Testis (tissue), 2 donors: Measurements from ENCODE around the gene NTM.

Source experiments
- CTCF ChIP-seq, 3 experiments: fragments of 450-650 bp in 2 of 3; fragments of 200-600 bp in 1 of 3; sonication (generic) in 1 of 3; IDR thresholded peaks; one replicate each; pipeline ENCODE4 v1.5.1; 2016 to 2019; ENCODE audit warnings: antibody characterized with exemption in 3 of 3, mild to moderate bottlenecking in 2 of 3, moderate library complexity in 1 of 3
- POLR2A ChIP-seq: fragments of 450-650 bp; IDR thresholded peaks from one replicate; pipeline ENCODE4 v1.6.1; 2017; ENCODE audit warnings: antibody characterized with exemption, mild to moderate bottlenecking, moderate library complexity

- no peak for TF ChIP-seq CTCF (IDR thresholded peaks at IDR 0.05)
- TF ChIP-seq POLR2A = no peak
These were observed 160.0 kb downstream of the NTM start for GRCh38 chr11:131530407-131530806.
